HG03025 (cell line): Measurements from ENCODE around the gene KLHL10.

Experiments used
- ATAC-seq: cut with Tn5 transposase; IDR thresholded peaks from one replicate; pipeline ENCODE4 v1.9.1; 2021; ENCODE audit warnings: mild to moderate bottlenecking, moderate library complexity; ENCODE audit not compliant: unreplicated experiment, low FRiP score

The KLHL10 gene

DNA sequence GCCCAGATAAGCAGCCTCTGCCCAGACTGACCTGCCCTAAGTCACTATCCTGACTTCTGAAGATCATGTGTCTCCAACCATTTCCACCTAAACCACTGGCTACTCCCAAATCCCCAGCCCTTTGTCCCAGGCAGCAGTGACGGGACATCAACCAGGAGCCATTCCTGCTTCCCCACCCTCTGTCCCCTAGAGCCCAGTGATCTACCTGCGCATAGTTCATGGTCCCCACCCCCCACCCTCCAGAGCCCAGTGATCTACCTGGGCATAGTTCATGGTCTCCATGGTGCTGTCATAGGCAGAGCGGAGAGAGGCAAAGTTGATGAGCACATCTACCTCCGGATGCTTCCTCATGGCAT lies 54.4 kb downstream of the KLHL10 start:
- ATAC-seq, result no peak

DNA sequence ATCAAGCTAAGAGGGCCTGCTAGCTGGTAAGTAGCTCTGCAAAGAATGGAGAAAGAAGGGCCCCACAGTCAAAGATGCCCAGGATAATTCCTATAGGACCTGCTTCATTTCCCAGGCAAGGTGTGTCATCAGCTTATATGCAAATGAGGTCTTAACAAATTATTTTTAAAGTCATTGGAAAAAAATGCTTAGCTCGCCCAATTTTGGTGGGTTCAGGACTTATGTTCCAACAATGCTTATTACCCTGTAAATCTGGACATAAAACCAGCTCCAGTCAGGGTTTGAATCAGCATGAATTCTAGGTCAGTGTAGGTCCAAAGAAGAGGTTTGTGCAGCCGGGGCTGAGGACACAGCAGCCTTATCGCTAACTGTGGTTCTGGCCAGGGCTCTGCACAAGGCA lies 55.8 kb downstream of the KLHL10 start:
- no peak for ATAC-seq

DNA sequence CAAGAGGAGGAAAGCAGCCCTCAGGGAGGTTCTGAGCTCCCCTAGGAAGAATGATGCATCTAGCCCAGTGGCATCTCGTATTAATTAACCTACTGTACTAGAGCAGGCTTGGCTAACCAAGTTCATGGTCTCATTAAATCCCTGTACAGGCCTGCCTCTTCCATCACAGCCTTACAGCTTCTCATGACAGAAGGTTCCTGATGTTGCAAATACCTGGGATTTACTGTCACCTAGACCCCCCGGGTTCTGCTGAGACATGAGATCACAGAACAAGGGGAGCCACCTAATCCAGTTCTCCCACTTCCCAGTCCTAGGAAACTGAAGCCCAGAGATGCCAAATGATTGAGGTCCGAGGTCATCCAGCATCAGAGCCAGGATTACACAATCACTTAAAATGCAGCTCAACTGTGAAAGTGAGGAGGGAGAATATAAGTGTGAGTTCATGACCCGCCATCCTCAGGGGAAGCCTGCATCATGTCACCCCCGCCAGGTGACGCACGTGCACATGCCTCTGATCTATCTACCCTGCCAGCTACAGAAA lies 57.2 kb downstream of the KLHL10 start:
- no peak for ATAC-seq

DNA sequence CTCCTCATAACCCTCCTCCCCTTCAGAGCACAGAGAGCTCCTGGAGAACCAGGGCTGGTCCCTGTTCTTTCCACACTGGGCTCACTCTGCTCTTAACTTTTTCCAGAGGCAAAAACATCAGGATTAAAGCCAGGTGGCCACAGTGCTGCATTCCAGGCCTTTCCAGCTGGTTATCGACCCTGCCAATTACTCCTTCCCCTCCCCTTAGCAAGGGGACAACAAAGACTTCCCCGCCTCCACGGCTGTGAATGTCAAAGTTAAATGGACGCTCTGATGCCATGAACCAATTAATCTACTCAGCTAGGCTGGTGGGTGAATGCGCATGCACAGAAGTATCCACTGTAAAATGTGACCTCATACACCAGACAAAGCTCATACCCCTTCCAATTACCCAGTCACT lies 58.0 kb downstream of the KLHL10 start:
- no peak for ATAC-seq

DNA sequence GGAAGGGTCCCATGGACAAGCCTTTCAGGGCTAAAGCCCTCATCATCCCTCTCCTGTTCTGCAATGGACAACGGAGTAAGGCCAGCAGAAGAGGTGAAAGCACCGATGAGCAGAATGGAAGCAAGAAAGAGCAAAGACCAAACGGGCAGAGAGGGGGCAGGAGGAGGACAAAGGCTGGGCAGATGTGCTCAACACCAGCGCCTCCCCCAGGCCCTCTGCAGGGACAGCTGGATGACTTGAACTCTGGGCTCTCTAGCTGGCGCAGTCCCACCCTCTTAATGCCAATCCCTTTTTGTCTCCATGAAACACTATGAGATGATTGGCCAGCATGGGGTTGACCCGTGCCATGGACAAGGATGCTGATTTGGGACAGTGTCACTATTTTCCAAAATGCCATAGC lies 59.1 kb downstream of the KLHL10 start:
- ATAC-seq, result no peak
